GM21786 (cell line): ENCODE data around the gene C1QL1.
"Not testable (repeated sequence)": the region's sequence is repeated elsewhere in the genome, so short reads cannot be mapped to it uniquely, and the experiment has no call there.

Source experiments
- ATAC-seq: cut with Tn5 transposase; IDR thresholded peaks from one replicate; pipeline ENCODE4 v1.9.1; 2021; ENCODE audit not compliant: unreplicated experiment

C1QL1 gene

DNA sequence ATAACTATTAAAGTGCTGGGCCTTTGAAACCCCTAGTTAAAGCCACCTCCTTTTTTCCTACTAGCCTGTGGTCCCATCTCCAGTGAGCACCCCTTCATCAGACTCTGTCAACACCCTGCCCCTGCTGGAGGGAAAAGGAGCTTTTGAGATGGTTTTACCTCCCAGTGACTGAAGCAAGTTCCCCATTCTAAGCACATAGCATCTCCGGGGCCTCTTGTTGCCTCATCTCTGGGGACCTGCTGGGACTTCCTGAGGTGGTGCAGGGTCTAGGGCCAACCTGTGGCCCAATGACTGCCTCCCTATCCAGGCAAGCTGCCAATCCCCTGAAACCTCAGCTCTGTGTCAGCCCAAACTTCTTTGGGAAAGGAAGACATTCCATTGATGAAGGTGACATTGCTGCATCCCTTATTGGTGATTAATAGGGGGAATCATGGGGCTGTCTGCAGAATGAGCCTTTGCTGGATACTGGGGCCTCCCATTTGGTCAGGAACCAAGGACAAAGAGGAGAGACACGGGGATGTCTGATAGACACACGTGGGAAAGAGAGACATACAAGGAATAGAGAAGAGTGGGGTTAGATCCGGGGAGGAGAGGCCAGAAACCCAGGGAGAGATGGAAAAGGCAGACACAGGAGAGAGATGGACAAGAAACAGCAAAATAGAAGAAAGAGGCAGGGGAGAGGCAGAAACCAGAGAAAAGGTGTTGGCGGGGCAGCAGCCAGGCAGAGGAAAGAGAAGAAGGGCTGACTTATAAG lies 2.4 kb downstream of the C1QL1 start:
- no peak for ATAC-seq

GRCh38 chr17:44961921-44962350 lies 6.2 kb downstream of the C1QL1 start:
- ATAC-seq: no peak

DNA sequence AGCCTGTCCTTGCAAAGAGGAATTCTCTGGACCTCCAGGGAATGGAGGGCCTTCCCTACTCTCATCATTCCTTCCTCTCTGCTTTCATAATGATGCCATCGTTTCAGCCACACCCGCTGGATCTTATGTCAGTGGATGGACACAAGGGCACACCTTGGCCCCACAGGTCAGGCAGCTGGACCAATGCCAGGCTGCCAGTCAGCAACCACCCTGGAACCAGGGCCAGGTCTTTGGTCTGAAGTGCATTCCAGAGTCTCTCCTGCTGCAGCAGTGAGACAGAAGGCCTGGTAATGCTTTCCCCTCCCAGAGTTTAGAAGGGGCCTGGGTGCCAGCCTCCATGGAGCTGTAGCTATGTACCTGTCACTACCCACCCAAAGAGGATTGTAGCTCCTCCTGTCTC lies 7.4 kb downstream of the C1QL1 start:
- ATAC-seq: no peak

DNA sequence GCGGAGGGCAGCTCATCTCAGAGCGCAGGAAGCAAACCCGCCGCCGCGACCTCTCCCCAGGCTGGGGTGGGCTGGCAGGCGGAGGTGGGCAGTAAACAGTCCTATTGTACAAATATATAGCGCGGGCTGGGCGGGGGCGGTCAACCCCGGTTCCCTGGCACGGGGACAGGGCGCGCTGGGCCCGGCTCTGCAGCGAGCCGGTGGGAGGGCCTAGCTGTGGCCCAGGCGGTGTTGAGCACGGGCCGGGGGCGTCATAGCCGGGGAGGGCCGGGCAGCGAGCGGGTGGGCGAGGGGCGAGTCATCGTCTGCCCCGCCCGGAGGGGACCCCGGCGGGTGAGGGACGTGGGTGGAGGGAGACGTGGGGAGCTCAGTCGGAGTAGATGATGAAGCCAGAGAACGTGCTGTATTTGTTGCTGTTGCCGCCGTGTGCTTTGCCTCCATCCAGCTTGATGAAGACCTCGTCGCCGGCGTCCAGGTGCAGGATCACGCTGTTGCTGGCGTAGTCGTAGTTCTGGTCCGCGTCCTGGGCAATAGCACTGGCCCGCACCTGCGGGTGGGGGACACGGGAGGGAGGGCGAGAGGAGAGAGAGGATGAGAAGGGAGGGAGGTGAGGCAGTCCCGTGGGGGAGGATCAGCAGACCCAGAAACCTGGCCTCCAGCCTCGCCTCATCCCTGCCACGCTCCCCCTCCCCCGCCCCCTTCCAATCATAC lies 8.1 kb downstream of the C1QL1 start:
- ATAC-seq: no peak

GRCh38 chr17:44956998-44957981 lies 10.8 kb downstream of the C1QL1 start:
- ATAC-seq: no peak

DNA sequence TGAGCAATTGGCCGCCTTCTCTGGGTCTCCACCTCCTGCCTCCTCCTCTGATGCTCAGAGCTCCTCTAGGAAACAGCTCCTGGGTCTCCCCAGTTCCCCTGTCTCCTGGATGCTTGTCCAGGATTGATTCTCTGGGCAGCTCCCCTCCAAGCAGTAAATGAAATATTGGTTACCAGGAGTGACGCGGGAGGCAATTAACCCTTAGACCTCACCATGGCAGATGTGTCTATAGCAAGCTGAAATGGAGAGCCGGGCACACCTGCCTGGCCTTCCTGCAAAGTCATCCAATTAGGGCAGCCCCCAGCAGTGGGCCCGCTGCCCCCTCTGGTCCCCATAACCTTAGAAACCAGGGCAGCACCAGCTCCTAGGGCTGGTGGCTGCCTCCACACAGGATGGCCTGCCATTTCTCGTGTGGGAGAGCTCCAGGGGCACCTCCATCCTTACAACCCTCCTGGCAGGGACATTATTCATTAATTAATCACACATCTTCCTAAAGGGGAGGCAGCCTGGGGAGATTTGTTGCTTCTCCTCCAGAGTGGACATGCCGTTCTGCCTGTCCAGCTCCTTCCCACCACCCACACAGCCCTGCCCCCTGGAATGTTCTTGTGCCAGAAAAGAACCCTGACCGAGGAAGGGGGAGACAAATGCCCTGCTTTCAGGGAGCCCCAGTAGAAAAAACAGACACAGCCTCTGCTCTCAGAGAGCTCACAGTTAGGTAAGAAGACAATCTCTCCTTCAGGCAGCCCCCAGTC lies 12.3 kb downstream of the C1QL1 start:
- no peak for ATAC-seq

DNA sequence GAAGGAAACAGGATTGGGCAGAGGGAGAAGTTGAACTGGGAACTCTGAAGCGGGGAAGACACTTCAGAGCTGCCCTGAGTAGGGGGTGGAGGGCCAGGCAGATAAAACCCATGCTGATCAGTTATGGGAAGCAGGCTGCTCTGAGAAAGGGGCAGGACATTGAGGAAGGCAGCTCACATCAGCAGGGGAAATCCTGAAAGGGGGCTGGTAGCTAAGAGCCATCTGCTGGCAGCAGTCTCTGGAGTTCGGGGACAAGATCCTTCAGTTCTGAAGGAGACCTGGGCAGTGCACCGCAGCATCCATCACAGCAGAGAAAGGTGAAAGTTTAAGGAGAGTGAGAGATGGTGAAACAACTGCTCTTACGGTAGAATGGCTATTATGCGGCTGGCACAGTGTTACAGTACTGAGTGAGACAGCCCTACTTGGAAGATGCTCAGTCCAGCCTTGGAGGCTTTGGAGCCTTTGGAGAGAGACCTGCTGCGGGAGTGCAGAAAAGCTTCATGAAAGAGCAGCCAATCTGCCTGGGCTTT lies 15.1 kb downstream of the C1QL1 start:
- ATAC-seq: no peak

- ATAC-seq: no peak
Measured at GRCh38 chr17:44948315-44948795, 19.7 kb downstream of the C1QL1 start.

GRCh38 chr17:44947461-44948314 lies 20.4 kb downstream of the C1QL1 start, which contains the start of gene KIF18B:
Gene KIF18B (minus strand): TSS chr17:44947773. CDS start chr17:44936344, 11,429 bp downstream.
- peak; percentile 94 for ATAC-seq

DNA sequence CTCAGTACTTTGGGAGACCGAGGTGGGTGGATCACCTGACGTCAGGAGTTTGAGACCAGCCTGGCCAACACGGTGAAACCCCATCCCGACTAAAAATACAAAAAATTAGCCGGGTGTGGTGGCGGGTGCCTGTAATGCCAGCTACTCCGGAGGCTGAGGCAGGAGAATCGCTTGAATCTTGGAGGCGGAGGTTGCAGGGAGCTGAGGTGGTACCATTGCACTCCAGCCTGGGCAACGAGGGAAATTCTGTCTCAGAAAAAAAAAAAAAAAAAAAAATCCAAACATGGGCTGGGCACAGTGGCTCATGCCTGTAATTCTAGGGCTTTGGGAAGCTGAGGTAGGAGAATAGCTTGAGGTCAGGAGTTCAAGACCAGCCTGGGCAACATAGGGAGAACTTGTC lies 22.5 kb downstream of the C1QL1 start:
- not testable (repeated sequence) for ATAC-seq

GRCh38 chr17:44942456-44942855 lies 25.6 kb downstream of the C1QL1 start:
- no peak for ATAC-seq

- ATAC-seq: no peak
Measured at GRCh38 chr17:44941712-44942331, 26.3 kb downstream of the C1QL1 start.

DNA sequence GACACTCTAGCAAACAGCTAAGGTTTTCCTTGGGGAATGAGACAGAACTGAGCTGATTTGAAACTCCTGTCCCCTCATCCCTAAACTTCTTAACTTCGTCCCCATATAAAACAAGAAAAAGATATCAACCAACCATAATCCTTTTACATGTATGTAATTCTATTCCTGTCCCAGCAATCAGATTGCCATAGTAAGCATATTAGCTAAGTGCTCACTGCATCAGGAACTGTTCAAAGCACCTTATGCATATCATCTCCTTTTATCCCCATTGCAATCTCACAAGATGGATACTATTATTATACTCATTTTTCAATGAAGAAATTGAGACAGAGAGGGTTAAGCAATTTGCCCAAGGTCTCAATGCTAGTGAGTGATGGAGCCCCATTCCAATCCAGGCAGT lies 27.3 kb downstream of the C1QL1 start:
- ATAC-seq: no peak

DNA sequence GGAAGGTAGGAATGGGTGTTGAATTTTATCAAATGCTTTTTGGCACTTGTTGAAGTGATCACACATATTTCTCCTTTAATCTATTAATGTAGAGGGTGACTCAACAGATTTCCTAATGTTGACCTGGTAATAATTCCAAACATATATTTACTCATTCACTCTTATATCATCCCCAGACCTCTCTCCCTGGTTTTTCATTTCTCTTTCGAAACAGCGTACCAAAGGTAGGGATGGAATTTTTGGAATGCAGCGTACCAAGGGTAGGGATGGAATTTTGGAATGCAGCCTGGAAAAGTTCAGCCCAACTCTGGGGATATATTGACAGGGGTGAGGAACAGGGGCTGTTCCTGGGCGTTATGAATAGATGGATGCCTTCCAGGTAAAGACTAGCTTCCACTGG lies 27.8 kb downstream of the C1QL1 start:
- ATAC-seq: no peak

- ATAC-seq: no peak
Measured at GRCh38 chr17:44935116-44935515, 33.0 kb downstream of the C1QL1 start.

- no peak for ATAC-seq
Measured at GRCh38 chr17:44934745-44935105, 33.4 kb downstream of the C1QL1 start.

- no peak for ATAC-seq
Measured at GRCh38 chr17:44933824-44934744, 34.0 kb downstream of the C1QL1 start.

- no peak for ATAC-seq
Measured at GRCh38 chr17:44932787-44933097, 35.4 kb downstream of the C1QL1 start.
